WTC11 (cell line): ENCODE results near the gene MCOLN1. TPM values are rescaled to one million over a fixed set of nuclear protein-coding genes. Genes with fewer than 3 reads are reported as not detected.

ENCODE experiments used
- ATAC-seq: fragments of 200-7000 bp; cut with Tn5 transposase; 2 replicates; pipeline ENCODE4 v1.10.0; 2021; ENCODE audit warnings: mild to moderate bottlenecking, moderate library complexity
- CTCF ChIA-PET: fragments of 300-600 bp; sonication (Branson Sonifier 250); formaldehyde crosslinking; loops from one replicate; lab custom pipeline; 2021; ENCODE audit warnings: antibody characterized with exemption; lab: Charles Lee
- POLR2A ChIA-PET: fragments of 350-600 bp; sonication (Branson Sonifier 250); formaldehyde crosslinking; loops from one replicate; lab custom pipeline; 2021; ENCODE audit warnings: antibody characterized with exemption; lab: Charles Lee
- DNase-seq: peaks from one replicate; pipeline ENCODE4 v3.0.0; 2021; ENCODE audit warnings: low spot score
- H3K27ac Mint-ChIP-seq: 2 replicates; pipeline ENCODE4 v1.8.0; 2021; ENCODE audit warnings: mixed read lengths
- H3K27me3 Mint-ChIP-seq: 2 replicates; pipeline ENCODE4 v1.8.0; 2021; ENCODE audit warnings: low read depth, mild to moderate bottlenecking, moderate library complexity, mixed read lengths
- H3K36me3 Mint-ChIP-seq: 2 replicates; pipeline ENCODE4 v1.8.0; 2021; ENCODE audit warnings: mixed read lengths
- H3K4me1 Mint-ChIP-seq: 2 replicates; pipeline ENCODE4 v1.8.0; 2022; ENCODE audit warnings: mixed read lengths
- H3K4me3 Mint-ChIP-seq: 2 replicates; pipeline ENCODE4 v1.8.0; 2021; ENCODE audit warnings: mild to moderate bottlenecking, moderate library complexity, mixed read lengths
- H3K9me3 Mint-ChIP-seq: 2 replicates; pipeline ENCODE4 v1.8.0; 2021; ENCODE audit warnings: mixed read lengths
- AFF4 ChIP-seq: sonication (generic); formaldehyde crosslinking; IDR thresholded peaks from 2 replicates; pipeline ENCODE4 v1.8.1; 2023; ENCODE audit warnings: mild to moderate bottlenecking, missing genetic modification reagents, borderline replicate concordance
- ARID4B ChIP-seq: sonication (generic); formaldehyde crosslinking; IDR thresholded peaks from 2 replicates; pipeline ENCODE4 v1.8.0; 2023; ENCODE audit warnings: missing genetic modification reagents, mild to moderate bottlenecking, borderline replicate concordance
- CREM ChIP-seq: sonication (generic); formaldehyde crosslinking; IDR thresholded peaks from 2 replicates; pipeline ENCODE4 v1.8.1; 2022; ENCODE audit warnings: mild to moderate bottlenecking, missing genetic modification reagents, moderate library complexity
- E2F4 ChIP-seq: sonication (generic); formaldehyde crosslinking; IDR thresholded peaks from 2 replicates; pipeline ENCODE4 v1.8.1; 2022; ENCODE audit warnings: low read depth, mild to moderate bottlenecking, moderate library complexity, missing genetic modification reagents, borderline replicate concordance
- EMX1 ChIP-seq: fragments of 250-450 bp; sonication (Bioruptor Pico); IDR thresholded peaks from 2 replicates; pipeline ENCODE4 v1.8.0; 2021; ENCODE audit warnings: mild to moderate bottlenecking
- ESRRA ChIP-seq: sonication (generic); formaldehyde crosslinking; IDR thresholded peaks from 2 replicates; pipeline ENCODE4 v1.8.1; 2022; ENCODE audit warnings: mild to moderate bottlenecking, missing genetic modification reagents, borderline replicate concordance
- ETV6 ChIP-seq: sonication (generic); formaldehyde crosslinking; IDR thresholded peaks from 2 replicates; pipeline ENCODE4 v1.8.1; 2022; ENCODE audit warnings: mild to moderate bottlenecking, missing genetic modification reagents
- FOXP1 ChIP-seq: sonication (generic); formaldehyde crosslinking; IDR thresholded peaks from 2 replicates; pipeline ENCODE4 v1.8.0; 2022; ENCODE audit warnings: missing genetic modification reagents, mild to moderate bottlenecking, moderate library complexity, borderline replicate concordance
- FOXP4 ChIP-seq: sonication (generic); formaldehyde crosslinking; IDR thresholded peaks from 2 replicates; pipeline ENCODE4 v1.8.0; 2022; ENCODE audit warnings: mild to moderate bottlenecking, missing genetic modification reagents
- GRHL2 ChIP-seq: fragments of 250-450 bp; sonication (Bioruptor Pico); IDR thresholded peaks from 2 replicates; pipeline ENCODE4 v1.8.0; 2022; ENCODE audit warnings: mild to moderate bottlenecking, moderate library complexity; ENCODE audit not compliant: insufficient replicate concordance, severe bottlenecking
- JUN ChIP-seq: sonication (generic); formaldehyde crosslinking; IDR thresholded peaks from 2 replicates; pipeline ENCODE4 v1.8.0; 2023; ENCODE audit warnings: mild to moderate bottlenecking, missing genetic modification reagents
- NFYB ChIP-seq: sonication (generic); formaldehyde crosslinking; conservative IDR thresholded peaks from 2 replicates; pipeline ENCODE4 v1.8.0; 2022; ENCODE audit warnings: low read depth, missing genetic modification reagents
- NR3C1 ChIP-seq: sonication (generic); formaldehyde crosslinking; conservative IDR thresholded peaks from 2 replicates; pipeline ENCODE4 v1.8.1; 2023; ENCODE audit warnings: low read depth, mild to moderate bottlenecking, missing genetic modification reagents
- OVOL2 ChIP-seq: fragments of 250-450 bp; sonication (Bioruptor Pico); IDR thresholded peaks from 2 replicates; pipeline ENCODE4 v1.9.0; 2021; ENCODE audit warnings: mild to moderate bottlenecking, borderline replicate concordance
- SOX15 ChIP-seq: fragments of 250-450 bp; sonication (Bioruptor Pico); IDR thresholded peaks from 2 replicates; pipeline ENCODE4 v1.9.0; 2021; ENCODE audit warnings: mild to moderate bottlenecking
- TEAD4 ChIP-seq: sonication (generic); formaldehyde crosslinking; IDR thresholded peaks from 2 replicates; pipeline ENCODE4 v1.8.0; 2022; ENCODE audit warnings: mild to moderate bottlenecking, missing genetic modification reagents
- USF2 ChIP-seq: sonication (generic); formaldehyde crosslinking; IDR thresholded peaks from 2 replicates; pipeline ENCODE4 v1.8.1; 2023; ENCODE audit warnings: mild to moderate bottlenecking, missing genetic modification reagents, moderate library complexity
- ZNF138 ChIP-seq: sonication (generic); formaldehyde crosslinking; conservative IDR thresholded peaks from 2 replicates; pipeline ENCODE4 v1.8.1; 2022; ENCODE audit warnings: mild to moderate bottlenecking, moderate library complexity, missing genetic modification reagents
- ZNF281 ChIP-seq: sonication (generic); formaldehyde crosslinking; IDR thresholded peaks from 2 replicates; pipeline ENCODE4 v1.8.0; 2023; ENCODE audit warnings: mild to moderate bottlenecking, missing genetic modification reagents
- ZNF425 ChIP-seq: fragments of 250-450 bp; sonication (Bioruptor Pico); conservative IDR thresholded peaks from 2 replicates; pipeline ENCODE4 v1.9.0; 2021; ENCODE audit warnings: mild to moderate bottlenecking
- total RNA-seq: library from RNA; stranded (reverse); gene quantifications from 3 replicates; pipeline ENCODE4 v1.2.3, GENCODE V29; 2021

MCOLN1 gene
- total RNA-seq, 1 experiment from 2014 or later = 19.7 TPM

GRCh38 chr19:7560255-7560654 is 37.8 kb downstream of the MCOLN1 start:
- peaks cover 23% of the 10 kb centered on the region for H3K36me3 Mint-ChIP-seq
- H3K27me3 Mint-ChIP-seq = no peaks in the 10 kb centered on the region; the same call in 1 of the 2 replicates
- CTCF ChIA-PET = interaction anchor here (2.3 kb wide), 1 partner anchor 8 kb away, joined by 18 read pairs; no protein-coding TSS in a partner anchor
- H3K27ac Mint-ChIP-seq = no peak overlapping the region
- no peak for ATAC-seq
- H3K4me3 Mint-ChIP-seq = no peak overlapping the region
- H3K9me3 Mint-ChIP-seq = 0 out of 2 replicates have a peak, but pooled peaks cover 5% of the 10 kb centered on the region
- DNase-seq = no peak
- POLR2A ChIA-PET = no interaction called here
- no peaks in the 10 kb centered on the region; the same call in 1 of the 2 replicates for H3K4me1 Mint-ChIP-seq
- TF ChIP-seq ESRRA (no peak), USF2 (no peak), AFF4 (no peak), ARID4B (CRISPR knock-in tag) (no peak), JUN (CRISPR knock-in tag) (no peak), CREM (CRISPR knock-in tag) (no peak), SOX15 (CRISPR knock-in tag) (no peak), TEAD4 (CRISPR knock-in tag) (no peak), OVOL2 (CRISPR knock-in tag) (no peak), ZNF138 (no peak), NR3C1 (CRISPR knock-in tag) (no peak), ZNF425 (no peak), E2F4 (no peak), FOXP4 (no peak), EMX1 (CRISPR knock-in tag) (no peak), ZNF281 (no peak), FOXP1 (no peak), ETV6 (CRISPR knock-in tag) (no peak), NFYB (no peak), GRHL2 (no peak)
